NCI-H1048 (cell line): Measurements from ENCODE around the gene PPIE.
"Not testable (repeated sequence)": the region's sequence is repeated elsewhere in the genome, so short reads cannot be mapped to it uniquely, and the experiment has no call there.

Experiments used
- DNase-seq: peaks from one replicate; lab custom pipeline; 2025; lab: John Stamatoyannopoulos, UW

PPIE gene

DNA sequence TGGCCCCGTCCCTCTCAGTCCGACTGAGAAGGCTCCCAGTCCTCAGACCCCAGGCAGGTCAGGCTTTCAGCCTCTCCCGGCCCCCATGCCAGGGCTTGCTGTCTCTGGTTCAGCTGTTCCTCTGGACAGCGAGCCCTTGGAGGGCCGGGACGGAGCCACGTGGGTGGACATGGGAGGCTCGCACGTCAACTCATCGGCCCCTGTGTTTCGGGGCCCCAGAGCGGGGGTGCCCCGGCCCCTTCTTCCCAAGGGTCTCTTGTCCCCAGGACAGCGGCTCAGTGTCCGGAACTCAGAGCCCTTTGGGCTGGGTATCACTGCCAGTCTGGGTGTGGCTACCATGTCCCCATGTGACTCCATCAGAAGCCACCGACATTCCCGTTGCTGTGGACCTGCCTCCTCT, 39.2 kb downstream of the PPIE start:
- not testable (repeated sequence) for DNase-seq

- DNase-seq, result not testable (repeated sequence)
Observed at GRCh38 chr1:39778463-39779099, 39.9 kb downstream of the PPIE start.

DNA sequence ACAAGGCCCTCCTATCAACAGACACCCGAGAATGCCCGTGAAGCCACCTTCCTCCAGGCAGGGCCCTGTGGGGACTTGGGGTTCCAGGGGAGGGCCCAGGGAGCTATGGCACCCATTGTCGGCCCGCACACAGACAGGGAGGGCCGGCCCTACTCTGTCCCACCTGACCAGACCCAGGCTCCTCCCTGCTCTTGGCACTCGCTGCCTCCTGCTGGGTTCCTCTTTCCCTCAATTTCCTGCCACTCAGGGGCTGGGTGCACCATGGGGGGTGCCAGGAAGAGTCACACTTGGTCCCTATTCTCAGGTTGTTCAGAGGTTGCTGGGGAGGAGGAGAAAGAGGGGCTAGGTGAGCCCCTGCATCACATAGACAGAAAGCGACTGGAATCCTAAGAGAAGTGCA, 40.5 kb downstream of the PPIE start:
- no peak for DNase-seq

- DNase-seq, result no peak
Observed at GRCh38 chr1:39779821-39780220, 41.1 kb downstream of the PPIE start.

DNA sequence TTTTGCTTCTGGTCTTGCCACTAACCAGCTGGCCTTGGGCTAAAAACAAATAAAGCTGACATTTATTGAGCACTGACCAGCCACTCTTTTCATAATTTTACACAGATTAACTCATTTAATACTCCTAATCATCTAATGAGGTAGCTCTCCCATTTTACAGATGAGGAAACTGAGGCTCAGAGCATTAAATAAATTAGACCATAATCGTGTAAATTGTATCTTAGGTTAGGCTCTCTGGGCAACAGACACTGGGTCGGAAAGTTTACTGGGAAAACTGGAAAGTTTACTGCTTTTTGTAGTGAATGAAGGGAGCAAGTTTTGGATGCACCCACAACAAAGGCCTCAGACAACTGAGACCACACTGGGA, 42.6 kb downstream of the PPIE start:
- DNase-seq, result no peak

GRCh38 chr1:39782103-39782502, 43.4 kb downstream of the PPIE start:
- DNase-seq, result no peak

- not testable (repeated sequence) for DNase-seq
Observed at GRCh38 chr1:39782685-39783084, 44.0 kb downstream of the PPIE start.

DNA sequence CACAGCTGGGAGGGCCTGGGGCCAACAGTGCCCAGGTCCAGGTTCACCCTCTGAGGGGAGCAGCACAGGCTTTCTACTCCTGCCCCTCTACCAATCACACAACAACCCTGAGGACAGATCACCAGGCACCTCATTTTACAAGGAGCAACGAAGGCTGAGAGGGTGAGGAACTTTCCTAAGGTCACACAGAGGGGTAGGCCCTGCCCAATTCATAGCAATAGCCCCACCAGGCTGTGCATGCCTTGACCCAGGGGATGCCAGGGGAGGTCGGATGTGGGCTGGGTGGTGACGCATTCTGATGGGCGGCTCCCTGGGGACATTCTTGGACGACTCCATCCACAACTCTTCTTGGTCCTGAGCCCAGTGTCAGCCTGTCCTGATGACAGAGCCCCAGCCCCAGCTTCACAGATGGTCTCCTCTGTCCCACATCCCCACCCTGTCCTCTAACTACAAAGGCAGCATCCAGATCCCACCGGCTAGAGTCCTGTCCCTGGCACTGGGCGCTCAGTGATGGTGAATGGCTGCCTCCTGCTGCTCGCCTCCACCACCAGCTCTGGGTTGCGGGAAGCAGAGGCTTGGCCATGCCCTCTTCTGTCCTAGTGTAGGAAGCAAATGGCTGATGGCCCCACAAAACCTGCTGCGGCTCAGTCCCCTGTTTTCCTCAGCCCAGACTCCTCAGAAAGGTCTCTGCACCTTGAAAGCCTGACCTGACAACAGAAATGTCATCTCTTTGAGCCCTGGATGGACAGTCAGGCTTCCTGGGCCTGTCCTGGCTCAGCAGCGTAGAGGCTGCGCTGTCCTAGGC, 47.8 kb downstream of the PPIE start:
- not testable (repeated sequence) for DNase-seq

GRCh38 chr1:39787108-39787375, 48.4 kb downstream of the PPIE start:
- not testable (repeated sequence) for DNase-seq

DNA sequence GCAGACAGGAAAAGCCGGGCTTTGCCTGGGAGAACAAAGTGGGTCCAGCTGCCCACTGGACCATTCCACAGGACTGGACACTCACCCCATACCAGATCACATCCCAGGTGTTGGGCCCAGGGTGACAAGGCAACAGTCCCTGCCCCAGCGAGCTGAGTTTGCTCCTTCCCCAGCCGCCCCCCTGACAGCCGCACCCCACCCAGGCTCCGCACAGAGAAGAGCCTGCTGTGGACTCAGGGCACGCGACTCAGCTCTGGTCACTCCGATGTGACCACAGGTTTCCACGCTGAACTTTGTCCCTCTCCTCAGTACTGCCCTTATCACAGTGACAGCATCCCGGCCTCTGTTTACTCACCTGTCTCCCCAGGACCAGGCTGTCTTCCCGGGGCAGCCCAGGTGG, 48.8 kb downstream of the PPIE start:
- DNase-seq, result no peak

DNA sequence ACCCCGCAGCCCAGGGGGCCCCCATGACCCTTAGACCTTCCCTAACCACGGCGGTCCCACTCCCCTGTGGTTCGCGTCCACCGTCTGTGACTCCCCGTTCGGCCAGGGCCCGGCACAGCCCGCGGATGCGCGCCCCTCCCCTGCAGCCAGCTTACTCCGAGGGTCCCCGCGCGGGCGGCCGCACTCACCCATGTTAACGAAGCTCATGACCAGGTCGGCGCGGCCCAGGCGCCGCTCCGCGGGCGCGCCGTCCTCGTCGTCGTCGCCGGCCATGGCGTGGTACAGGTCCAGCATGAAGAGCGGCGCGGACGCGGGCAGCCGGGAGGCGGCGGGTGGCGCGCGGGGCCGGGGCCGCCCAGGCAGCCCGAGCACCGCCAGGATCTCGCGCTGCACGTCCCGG, 49.3 kb downstream of the PPIE start:
- DNase-seq, result not testable (repeated sequence)

- DNase-seq, result no peak
Observed at GRCh38 chr1:39788426-39788757, 49.7 kb downstream of the PPIE start.

DNA sequence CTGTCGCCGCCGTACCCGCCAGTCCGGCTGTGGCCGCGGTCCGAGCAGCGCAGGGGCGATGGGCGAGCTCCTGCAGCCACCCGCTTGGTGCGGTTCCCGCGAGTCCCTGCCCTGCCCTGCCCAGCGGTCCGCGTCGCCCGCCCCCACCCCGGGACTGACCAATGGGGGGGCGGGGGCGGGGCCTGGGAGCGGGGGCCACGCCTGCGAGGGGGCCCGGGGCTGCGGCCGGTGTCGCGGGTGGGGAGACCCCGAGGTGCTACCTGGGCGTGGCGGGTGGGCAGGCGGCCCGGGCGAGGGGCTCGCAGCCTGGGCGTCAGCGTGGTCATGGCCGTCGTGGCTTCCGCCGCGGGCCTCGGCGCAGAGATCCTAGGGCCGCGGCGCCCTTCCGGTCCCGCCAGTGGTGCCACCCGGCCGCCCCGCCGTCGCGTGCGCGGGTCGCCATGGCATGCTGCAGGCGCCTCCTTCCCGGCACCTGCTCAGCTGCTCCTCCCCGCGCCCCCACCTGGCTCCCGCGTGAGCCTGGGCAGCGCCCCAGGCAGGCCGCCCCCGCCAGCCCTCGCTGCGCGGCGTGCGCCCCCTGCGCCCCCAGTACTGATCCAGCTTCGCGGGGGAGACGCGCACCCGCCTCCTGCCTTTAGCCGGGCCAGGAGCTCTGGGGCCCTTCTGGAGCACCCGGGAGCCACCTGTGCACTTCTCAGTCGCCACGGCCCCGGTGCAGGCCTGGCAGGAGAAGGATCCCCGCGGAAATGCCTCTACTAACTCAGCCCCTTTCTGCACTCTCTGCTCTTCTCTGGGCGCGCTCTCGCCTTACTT, 50.3 kb downstream of the PPIE start, which contains the start of gene BMP8B:
TSS of gene BMP8B (minus strand) at position 108 of the 813 bp plus-strand sequence. CDS start 380 bp downstream, outside the sequence.
- no peak for DNase-seq

DNA sequence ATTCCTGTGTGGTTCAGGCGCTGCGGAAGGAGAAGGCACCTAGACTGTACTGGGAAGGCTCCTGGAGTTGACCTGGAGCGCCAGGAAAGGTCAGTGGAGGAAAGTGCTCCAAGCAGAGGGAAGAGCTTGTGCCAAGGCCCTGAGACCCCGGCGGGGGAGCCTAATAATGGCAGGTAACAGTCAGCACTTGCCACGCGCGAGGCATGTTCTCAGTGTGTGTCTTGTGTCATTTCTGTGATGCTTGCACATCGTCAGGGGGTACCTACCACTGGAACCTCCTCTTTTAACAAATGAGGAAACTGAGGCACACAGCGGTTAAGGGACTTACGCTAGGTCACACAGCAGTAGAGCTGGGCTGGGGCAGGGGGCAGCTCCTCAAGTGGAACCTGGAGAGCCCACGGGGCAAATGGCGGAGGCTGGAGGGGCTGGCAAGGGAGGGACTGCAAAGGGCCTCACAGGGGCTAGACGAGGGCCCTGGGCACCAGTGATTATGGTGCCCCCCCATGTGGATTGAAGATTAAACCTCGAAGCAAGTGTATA, 51.0 kb downstream of the PPIE start:
- no peak for DNase-seq

DNA sequence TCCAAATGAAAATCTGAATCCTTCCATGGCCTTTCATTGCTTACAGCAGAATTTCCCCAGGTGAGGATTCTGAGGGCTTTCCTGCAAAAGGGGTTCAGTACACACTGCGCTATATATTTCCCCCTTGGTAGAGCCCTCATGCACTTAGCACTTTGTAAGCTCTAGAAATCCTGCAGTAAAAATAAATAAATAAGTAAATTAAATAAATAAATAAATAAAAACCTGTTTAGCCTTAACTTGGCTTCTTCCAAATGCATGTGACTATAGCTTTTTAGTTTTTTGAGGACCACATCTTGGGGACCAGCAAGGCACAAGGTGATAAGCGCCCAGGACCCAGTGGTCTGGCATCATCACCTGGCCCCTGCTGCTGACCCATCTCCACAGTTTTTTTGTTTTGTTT, 53.2 kb downstream of the PPIE start:
- DNase-seq, result no peak

DNA sequence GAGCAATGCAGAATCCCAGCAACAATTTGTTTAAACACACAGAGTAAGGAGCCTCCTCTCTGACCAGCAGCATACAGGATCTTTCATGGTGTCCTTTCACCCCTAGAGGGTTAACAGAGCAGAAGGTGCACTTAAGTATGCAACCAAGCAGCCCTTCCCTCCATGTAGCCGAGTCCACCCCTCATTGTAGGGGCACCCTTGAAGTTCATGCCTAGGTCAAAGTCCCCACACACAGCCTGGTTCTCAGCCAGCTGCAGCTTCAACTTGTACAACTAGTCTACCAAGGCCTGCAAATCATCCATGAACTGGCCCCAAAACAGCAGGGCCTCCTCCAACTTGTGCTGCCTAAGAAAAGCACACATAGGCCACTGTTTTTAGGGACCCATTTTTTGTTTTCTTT, 57.0 kb downstream of the PPIE start:
- no peak for DNase-seq

GRCh38 chr1:39798859-39799769, 60.4 kb downstream of the PPIE start:
- not testable (repeated sequence) for DNase-seq

- DNase-seq, result no peak
Observed at GRCh38 chr1:39799770-39800470, 61.2 kb downstream of the PPIE start.

DNA sequence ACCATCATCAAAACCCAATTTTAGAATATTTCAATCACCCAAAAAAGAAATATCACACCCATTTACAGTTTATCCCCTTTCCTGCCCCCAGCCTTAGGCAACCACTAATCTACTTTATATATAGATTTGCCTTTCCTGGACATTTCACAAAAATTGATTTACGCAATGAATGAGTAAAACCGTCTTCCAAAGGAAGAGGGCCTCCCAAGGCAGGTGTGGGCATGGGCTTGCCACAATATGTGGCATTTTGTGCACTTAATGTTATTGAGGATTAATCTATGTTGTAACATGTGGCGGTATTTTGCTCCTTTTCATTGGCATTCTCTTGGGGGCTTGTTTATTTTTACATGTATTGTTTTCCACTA, 61.8 kb downstream of the PPIE start:
- DNase-seq, result no peak

DNA sequence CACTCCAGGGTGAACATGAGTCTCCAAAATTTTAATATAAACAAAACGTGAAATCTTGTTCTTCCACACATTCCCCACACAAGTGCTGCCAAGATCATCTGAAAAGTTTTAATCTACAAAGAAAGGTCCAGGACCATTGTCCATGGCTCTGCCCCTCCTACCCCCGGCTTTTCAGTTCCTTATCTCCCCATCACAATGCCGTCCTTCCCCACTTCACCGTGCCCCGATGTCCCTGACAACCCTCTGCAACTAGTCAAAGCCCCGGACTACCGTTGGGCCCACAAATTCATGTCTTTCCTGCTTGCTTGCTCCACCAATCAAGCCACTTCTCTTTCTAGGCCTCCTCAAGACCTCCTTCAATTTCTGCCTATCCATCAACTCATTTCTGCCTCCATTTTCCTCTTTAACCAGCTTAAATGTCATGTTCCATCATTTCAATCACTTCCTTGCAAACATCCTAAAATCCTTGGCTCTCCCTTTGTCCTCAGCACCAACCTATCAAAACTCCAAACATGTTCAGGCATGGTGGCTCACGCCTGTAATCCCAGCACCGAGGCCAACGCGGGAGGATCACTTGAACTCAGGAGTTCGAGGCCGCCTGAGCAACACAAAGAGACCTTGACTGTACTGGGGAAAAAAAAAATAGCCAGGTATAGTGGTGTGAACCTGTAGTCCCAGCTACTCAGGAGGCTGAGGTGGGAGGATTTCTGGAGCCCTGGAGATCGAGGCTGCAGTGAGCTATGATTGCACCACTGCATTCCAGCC, 64.0 kb downstream of the PPIE start:
- DNase-seq, result no peak
